COR-L47 (cell line): ENCODE measurements around the gene GTF2H4.
A peak's percentile ranks its signal among the peaks of the same experiment; 100 is the strongest.
"Not testable (repeated sequence)": the region's sequence is repeated elsewhere in the genome, so short reads cannot be mapped to it uniquely, and the experiment has no call there.

Experiments used
- DNase-seq: peaks from one replicate; lab custom pipeline; 2025; lab: John Stamatoyannopoulos, UW

GTF2H4 gene

GRCh38 chr6:30894935-30895334 is 13.1 kb upstream of the GTF2H4 start:
- DNase-seq, result no peak

DNA sequence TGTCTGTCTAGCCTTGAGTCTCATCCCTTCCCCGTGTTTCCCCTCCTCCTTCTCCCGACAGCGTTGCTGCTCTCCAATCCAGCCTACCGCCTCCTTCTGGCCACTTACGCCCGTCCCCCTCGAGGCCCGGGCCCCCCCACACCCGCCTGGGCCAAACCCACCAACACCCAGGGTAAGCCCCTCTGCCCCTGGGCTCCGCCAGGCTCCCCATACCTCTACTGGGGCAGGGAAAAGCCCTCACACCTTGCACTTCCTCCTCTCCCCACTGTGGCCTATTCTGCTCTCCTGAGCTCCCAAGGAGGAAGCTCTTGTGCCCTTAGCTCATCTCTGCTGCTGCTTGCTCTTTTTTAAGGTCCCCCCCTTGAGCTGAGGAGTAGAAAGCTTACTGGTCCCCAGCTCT is 12.7 kb upstream of the GTF2H4 start:
- no peak for DNase-seq

DNA sequence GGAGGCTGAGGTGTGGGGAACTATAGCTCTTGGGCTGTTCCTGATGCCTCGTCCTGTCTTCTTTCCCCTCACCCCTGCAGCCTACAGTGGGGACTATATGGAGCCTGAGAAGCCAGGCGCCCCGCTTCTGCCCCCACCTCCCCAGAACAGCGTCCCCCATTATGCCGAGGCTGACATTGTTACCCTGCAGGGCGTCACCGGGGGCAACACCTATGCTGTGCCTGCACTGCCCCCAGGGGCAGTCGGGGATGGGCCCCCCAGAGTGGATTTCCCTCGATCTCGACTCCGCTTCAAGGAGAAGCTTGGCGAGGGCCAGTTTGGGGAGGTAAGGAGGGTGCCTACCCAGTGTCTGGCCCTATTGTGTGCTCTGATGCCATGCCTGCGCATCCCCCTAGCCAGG is 11.5 kb upstream of the GTF2H4 start:
- no peak for DNase-seq

DNA sequence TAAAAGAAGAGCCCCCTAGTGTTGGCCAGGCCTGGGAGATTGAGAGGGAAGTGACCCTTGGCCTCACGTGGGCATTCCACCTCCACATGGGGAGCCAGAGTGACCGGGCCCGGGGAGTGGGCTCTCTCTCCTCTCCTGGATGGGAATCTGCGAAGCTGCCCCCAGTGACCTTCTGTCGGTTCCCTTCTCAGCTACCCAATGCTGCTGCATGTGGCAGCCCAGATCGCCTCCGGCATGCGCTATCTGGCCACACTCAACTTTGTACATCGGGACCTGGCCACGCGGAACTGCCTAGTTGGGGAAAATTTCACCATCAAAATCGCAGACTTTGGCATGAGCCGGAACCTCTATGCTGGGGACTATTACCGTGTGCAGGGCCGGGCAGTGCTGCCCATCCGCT is 10.1 kb upstream of the GTF2H4 start:
- no peak for DNase-seq

DNA sequence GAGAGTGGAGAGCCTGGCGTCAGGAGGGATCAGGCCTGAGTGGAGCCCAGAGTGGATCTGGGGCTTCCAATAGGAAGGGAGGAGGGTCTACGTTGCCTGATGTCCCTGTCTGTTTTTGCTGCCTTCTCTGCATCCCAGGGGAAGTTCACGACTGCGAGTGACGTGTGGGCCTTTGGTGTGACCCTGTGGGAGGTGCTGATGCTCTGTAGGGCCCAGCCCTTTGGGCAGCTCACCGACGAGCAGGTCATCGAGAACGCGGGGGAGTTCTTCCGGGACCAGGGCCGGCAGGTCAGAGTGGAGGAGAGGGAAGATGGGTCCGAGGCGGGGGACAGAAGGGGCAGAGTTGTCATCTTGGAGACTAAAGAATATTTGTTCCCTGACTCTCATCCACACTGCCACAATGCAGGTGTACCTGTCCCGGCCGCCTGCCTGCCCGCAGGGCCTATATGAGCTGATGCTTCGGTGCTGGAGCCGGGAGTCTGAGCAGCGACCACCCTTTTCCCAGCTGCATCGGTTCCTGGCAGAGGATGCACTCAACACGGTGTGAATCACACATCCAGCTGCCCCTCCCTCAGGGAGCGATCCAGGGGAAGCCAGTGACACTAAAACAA is 9.2 kb upstream of the GTF2H4 start:
- DNase-seq, result no peak

- DNase-seq, result no peak
Measured at GRCh38 chr6:30900863-30901417, 7.1 kb upstream of the GTF2H4 start.

DNA sequence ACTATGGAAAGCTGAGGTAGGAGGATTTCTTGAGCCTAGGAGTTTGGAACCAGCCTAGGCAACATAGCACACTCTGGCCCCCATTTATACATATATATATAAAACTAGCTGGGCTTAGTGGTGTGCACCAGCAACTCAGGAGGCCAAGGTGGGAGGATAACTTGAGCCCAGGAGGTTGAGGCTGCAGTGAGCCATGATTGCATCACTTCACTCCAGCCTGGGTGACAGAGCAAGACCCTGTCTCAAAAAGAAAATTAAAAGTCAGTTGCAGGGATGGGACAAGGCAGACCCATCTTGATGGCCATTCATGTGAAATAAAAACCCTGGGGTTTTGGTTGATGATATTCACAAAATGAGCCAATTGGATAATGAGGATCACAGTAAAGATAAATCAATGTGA is 6.6 kb upstream of the GTF2H4 start:
- no peak for DNase-seq

DNA sequence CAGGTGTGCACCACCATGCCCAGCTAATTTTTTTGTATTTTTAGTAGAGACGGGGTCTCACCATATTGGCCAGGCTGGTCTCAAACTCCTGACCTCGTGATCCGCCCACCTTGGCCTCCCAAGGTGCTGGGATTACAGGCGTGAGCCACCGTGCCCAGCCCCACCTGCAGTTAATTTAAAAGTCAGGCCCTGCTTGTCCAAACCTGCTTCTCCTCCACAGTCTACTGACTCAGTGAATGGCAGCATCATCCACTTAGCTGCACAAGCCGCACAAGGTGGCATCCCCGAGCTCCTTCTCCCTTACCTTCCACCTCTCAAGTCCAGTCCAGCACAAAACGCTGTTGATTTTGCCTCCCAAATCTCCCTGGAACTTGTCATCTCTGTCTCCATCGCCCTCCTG is 5.8 kb upstream of the GTF2H4 start:
- DNase-seq, result not testable (repeated sequence)

DNA sequence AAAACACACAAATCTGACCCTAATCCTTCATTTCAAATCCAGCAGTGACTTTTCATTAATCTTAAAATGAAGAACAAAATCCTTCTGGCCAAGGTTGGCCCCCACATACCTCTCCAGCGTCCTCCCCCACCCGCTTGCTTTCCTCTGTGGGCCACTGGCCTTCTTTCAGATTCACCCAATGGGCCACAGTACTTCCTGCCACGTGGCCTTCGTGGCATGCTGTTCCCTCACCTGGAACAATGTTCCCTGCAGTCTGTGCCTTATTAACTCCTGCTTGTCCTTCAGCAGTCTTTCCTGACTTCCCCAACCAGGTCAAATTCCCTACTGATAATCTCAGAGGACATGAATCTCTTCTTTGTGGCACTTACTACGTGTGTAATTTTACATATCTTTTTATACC is 5.3 kb upstream of the GTF2H4 start:
- DNase-seq, result no peak

- DNase-seq, result no peak
Measured at GRCh38 chr6:30903236-30903635, 4.8 kb upstream of the GTF2H4 start.

DNA sequence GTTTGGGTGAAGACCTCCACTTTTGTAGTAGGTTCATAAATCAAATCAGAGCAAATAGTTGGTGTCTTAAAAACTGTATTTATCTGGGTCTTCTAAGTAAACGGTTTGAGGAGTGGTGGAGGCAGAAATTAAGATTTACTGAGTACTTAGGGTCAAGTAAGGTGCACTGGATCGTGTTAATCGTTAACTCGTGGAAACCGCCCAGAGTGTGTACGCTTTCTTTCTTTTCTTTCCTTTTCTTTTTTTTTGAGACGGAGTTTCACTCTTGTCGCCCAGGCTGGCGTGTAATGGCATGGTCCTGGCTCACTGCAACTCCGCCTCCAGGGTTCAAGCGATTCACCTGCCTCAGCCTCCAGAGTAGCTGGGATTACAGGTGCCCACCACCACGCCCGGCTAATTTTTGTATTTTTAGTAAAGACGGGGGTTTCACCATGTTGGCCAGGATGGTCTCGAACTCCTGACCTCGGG is 683 bp upstream of the GTF2H4 start:
- DNase-seq, result not testable (repeated sequence)

DNA sequence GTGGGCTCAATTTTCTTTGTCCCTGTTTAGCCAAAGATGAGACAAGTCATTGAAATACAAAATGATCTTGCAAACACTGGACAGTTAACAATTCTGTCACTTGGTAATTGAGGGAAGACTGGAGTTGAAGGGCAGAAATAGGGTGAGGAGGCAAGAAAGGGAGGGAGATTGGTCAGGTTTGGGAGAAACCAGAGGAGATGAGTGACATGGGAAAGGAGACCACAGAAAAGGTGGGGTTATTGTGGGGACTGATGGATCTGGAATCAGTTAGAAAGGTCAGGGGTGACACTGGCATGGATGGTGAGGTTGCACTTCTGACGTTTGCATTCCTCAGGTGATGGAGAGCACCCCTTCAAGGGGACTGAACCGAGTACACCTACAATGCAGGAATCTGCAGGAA is 693 bp downstream of the GTF2H4 start:
- DNase-seq, result no peak

DNA sequence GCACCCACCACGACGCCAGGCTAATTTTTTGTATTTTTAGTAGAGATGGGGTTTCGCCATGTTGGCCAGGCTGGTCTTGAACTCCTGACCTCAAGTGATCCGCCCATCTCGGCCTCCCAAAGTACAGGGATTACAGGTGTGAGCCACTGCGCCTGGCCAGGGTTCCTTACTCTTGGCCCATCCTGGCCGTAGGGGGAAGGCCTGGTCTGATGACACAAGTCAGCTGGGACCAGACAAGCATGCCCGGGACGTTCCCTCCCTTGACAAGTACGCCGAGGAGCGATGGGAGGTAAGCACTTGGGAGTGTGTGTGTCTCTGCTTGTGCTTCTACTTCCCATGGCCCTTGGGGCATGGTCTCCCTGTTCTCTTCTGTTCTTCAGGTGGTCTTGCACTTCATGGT is 2.5 kb downstream of the GTF2H4 start:
- DNase-seq, result not testable (repeated sequence)

DNA sequence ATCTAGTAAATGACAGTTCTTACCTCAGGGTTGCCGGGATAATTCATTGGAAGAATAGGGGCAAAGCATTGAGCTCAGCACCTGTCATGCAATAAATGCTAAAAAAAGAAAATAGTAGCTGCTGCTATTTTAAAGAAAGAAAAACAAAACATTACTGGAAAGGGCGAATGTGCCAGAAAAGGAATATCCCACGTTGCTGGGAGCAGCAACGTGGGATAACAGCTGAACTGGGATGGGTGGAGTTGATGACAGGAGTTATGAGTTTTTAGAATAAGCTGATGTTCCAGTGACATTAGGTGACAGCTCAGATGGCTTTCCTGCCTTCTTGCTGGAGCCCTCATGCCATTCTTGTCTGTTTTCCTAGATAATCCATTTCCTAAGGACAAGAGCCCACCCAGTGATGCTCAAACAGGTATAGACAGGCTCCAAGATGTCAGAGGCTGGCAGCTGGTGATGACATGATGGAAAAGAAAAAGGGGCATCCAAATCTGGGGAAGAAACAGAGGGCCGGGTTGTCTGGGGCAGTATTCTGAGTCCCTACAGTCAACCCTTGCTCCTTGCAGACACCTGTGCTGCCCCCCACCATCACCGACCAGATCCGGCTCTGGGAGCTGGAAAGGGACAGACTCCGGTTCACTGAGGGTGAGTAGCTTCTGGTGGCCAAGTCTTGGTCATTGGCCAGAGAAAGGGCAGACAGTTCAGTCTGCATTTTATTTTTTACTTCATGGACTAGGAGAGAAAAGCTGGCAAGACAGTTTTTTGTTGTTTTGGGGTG is 4.9 kb downstream of the GTF2H4 start:
- DNase-seq, result no peak

- no peak for DNase-seq
Measured at GRCh38 chr6:30913721-30914075, 5.7 kb downstream of the GTF2H4 start.

- DNase-seq, result peak; percentile 77
Measured at GRCh38 chr6:30914076-30914853, 6.3 kb downstream of the GTF2H4 start, which contains the start of gene VARS2. Gene VARS2, plus strand, starts transcription at chr6:30914238. Its CDS starts 599 bp downstream, at chr6:30914837.

- DNase-seq, result no peak
Measured at GRCh38 chr6:30914854-30915590, 7.0 kb downstream of the GTF2H4 start.

DNA sequence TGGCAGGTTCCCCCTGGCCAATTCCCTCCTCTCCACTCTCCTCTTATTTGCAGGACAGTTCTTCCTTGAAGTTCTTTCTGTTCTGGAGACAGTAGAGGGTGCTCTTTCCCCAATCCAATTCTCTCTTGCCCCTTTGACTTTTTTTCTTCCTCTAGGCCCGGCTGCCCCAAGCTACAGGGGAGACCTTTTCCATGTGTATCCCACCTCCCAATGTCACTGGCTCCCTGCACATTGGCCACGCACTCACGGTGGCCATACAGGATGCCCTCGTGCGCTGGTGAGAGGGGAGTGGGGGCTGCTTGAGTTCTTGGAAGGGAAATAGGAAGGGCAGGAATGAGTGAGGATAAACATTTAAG is 7.6 kb downstream of the GTF2H4 start:
- peak; percentile 40 for DNase-seq

- no peak for DNase-seq
Measured at GRCh38 chr6:30917041-30917440, 9.0 kb downstream of the GTF2H4 start.

DNA sequence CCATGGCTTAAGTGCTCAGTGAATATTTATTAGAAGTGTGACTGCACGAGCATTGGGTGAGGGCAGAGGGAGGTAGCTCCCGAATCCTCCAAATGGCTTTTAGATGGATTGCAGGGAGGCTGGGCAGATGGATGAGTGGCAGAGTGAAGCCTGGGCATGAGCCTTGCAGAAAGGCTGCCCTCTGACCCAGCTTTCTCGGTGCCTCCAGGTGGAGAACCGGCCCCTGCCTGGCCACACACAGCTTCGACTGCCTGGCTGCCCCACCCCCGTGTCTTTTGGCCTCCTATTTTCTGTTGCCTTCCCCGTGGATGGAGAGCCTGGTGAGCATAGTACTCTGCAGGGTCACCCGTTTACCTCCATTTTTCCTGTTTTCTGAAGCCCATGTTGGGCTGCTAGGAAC is 9.5 kb downstream of the GTF2H4 start:
- no peak for DNase-seq

GRCh38 chr6:30918670-30919069 is 10.7 kb downstream of the GTF2H4 start:
- no peak for DNase-seq

DNA sequence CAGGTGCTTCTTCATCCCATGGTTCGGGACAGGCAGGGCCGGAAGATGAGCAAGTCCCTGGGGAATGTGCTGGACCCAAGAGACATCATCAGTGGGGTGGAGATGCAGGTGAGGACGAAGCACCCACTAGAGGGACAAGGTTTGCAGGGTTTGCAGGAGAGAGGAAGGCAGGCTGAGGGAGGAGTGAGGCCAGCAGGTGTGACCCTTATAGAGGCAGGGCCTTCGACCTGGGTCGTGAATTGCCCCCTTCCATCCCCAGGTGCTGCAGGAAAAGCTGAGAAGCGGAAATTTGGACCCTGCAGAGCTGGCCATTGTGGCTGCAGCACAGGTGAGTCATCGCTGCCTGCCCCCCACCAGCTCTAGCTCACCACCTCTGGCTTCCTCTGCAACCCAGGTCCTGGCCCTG is 14.4 kb downstream of the GTF2H4 start:
- no peak for DNase-seq
